Measurements from ENCODE around the gene PSD2.

DNA sequence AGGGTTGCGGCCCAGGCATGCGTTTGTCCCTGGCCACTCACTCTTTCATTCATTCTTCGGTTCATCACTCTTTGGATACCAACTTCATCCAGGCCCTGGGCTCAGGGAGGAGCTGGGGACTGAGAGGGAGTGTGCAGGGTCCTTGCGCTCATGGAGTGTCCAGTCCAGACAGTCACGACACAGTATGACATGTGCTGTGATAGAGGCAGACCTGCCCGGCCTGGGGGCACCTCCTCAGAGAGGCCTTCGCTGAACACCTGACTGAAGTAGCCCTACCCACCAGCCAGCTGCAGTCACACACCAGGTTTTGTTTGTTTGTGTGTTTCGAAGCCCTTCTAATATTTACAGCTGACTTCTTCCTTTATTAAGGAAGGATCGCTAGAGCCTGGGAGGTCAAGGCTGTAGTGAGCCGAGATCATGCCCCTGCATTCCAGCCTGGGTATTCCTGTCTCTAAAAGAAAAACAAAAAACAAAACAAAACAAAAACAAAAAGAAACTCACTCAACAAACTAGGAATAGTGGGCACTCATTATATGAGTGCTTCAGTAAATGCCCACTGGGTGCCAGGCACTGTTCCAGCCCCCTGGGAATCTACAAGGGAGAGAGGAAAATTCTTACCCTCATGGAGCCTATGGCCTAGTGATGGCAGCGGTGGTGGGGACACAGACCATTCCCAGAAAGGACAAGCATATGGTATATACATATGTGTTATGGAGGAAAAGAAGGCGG lies 6.3 kb upstream of the PSD2 start:
- TF ChIP-seq SUZ12 (IDR thresholded peaks at IDR 0.05; ENCODE audit: extremely low read depth, insufficient read depth, insufficient read length) (no peak), YY1 (IDR thresholded peaks at IDR 0.05; ENCODE audit: insufficient read depth, insufficient read length) (no peak)

Measured in NT2/D1 (cell line).